Heart right ventricle (tissue), 16 donors: Measurements from ENCODE around the gene CHST15. TPM values are rescaled to one million over a fixed set of nuclear protein-coding genes. Genes with fewer than 3 reads are reported as not detected.

Experiments used
- ATAC-seq, 8 donors: fragments of 200-7000 bp; cut with Tn5 transposase; one replicate each; pipeline ENCODE4 v1.9.1; 2020; ENCODE audit warnings: mild to moderate bottlenecking in 8 of 8, moderate library complexity in 8 of 8, moderate number of reproducible peaks in 1 of 8
- DNase-seq, 2 donors: peaks; one replicate each; pipeline ENCODE4 v3.0.0-alpha.2; 2020
- H3K27ac ChIP-seq, 10 donors: fragments of 200-600 bp; sonication (generic) in 2 of 10; one replicate each; pipeline versions ENCODE4 v1.5.0 to v1.8.0; 2020 to 2022; ENCODE audit warnings: mild to moderate bottlenecking in 3 of 10
- H3K27me3 ChIP-seq, 7 donors: fragments of 200-600 bp; one replicate each; pipeline ENCODE4 v1.8.0; 2021 to 2022; ENCODE audit warnings: mild to moderate bottlenecking in 2 of 7
- H3K36me3 ChIP-seq, 9 donors: fragments of 200-600 bp; sonication (generic) in 1 of 9; one replicate each; pipeline versions ENCODE4 v1.5.0 to v1.8.0; 2020 to 2022; ENCODE audit warnings: mild to moderate bottlenecking in 2 of 9
- H3K4me1 ChIP-seq, 9 donors: fragments of 200-600 bp; sonication (generic) in 1 of 9; one replicate each; pipeline versions ENCODE4 v1.5.0 to v1.8.0; 2020 to 2022; ENCODE audit warnings: mild to moderate bottlenecking in 4 of 9
- H3K4me3 ChIP-seq, 10 donors: fragments of 200-600 bp; sonication (generic) in 2 of 10; one replicate each; pipeline versions ENCODE4 v1.5.0 to v1.8.0; 2020 to 2022; ENCODE audit warnings: mild to moderate bottlenecking in 7 of 10, moderate library complexity in 2 of 10
- H3K9me3 ChIP-seq, 11 donors: fragments of 200-600 bp in 10 of 11; sonication (generic) in 2 of 11; one replicate each; pipeline versions ENCODE4 v1.5.0 to v1.8.0; 2013 to 2022; ENCODE audit warnings: mild to moderate bottlenecking in 2 of 11, control low read depth in 1 of 11, moderate library complexity in 1 of 11
- CTCF ChIP-seq, 9 donors: fragments of 200-600 bp; sonication (generic) in 2 of 9; IDR thresholded peaks; one replicate each; pipeline versions ENCODE4 v1.5.0 to v1.8.0; 2021 to 2022; ENCODE audit warnings: antibody characterized with exemption in 9 of 9, mild to moderate bottlenecking in 5 of 9, moderate library complexity in 1 of 9
- WGBS, 2 donors: extraction: QIAGEN DNeasy Blood & Tissue Kit; methylation state at CpG; one replicate each; pipeline ENCODE4 v1.1.7; 2013; ENCODE audit warnings: inconsistent platforms in 1 of 2; 5-methylcytosine and 5-hydroxymethylcytosine counted together
- intact Hi-C, 10 donors: fragments of 100-400 bp; cut with DNase I; formaldehyde crosslinking; loops; one replicate each; pipeline versions ENCODE4 v1.11.1 to v1.14.2; 2022
- polyA plus RNA-seq, 2 donors: library from polyadenylated mRNA; stranded (reverse); fragments of 200-250 nt; gene quantifications; one replicate each; pipeline ENCODE4 v1.2.3, GENCODE V29; 2013
- total RNA-seq, 10 donors: library from RNA; stranded (reverse); fragmentation: NEBNext Ultra II Directional in 3 of 10; extraction: Animal tissue kit (Norgen Biotek cat#: 25700) in 3 of 10; gene quantifications; one replicate each; pipeline versions ENCODE4 v1.2.1 to v1.2.4, GENCODE V29; 2021 to 2023
- donor health status: Arrhythmogenic right ventricular cardiomyopathy.
- donor health status: ischemic (EF 13 %, LVEDD 7.1; RV severe dilation, severe dysfunction).
- donor health status: healthy with polysubstance abuse.
- donor health status: DM: no; HTN: yes; CAD: no.
- donor health status: DM: no; HTN: no; CAD: no.
- donor health status: ischemic (EF 25% LVEDD 6.9; RV normal size, moderate dysfunction).
- donor health status: ischemic (EF 25% LVEDD 5.7; RV mildly dilated, moderate dysfunction).
- donor health status: healthy.
- donor health status: DM: yes; HTN: yes; CAD: no.
- donor health status: Ischemic cardiomyopathy.
- donor health status: ischemic (EF 35%, LVEDD 5.7; RV mildly dilated, moderate dysfunction).
- donor health status: nonischemic (EF 11% LVEDD 7.7; RV severe dilation, severe dysfunction).
- donor health status: DM: yes; HTN: yes; CAD: no.
- donor health status: PGD.
- donor health status: ischemic (EF 29% LVEDD 5.4; RV normal size, mild dysfunction).
- donor health status: nonischemic (EF 23%, LVEDD 6.1; RV moderate dilation, normal function).

The CHST15 gene
- total and polyA plus RNA-seq, 12 donors = 1.3 to 16.7 (median 4.8) TPM

GRCh38 chr10:124044143-124044862, 49.1 kb downstream of the CHST15 start:
- peaks cover 0 to 38% (median 0%) of the 10 kb centered on the region in 9 donors for H3K4me1 ChIP-seq
- WGBS, 2 donors = 93 to 95% methylated on average over 40 of the region's 40 CpGs
- ATAC-seq (peak in 2 of 8 donors; percentile 27 to 31), DNase-seq (no peak)
- TF ChIP-seq CTCF (IDR thresholded peaks at IDR 0.05) = no peak
- peaks cover 0 to 10% (median 0%) of the 10 kb centered on the region in 11 donors for H3K9me3 ChIP-seq
- H3K4me3 ChIP-seq = no peak overlapping the region
- H3K27me3 ChIP-seq = no peaks in the 10 kb centered on the region
- intact Hi-C loops = no loop called here
- H3K27ac ChIP-seq = no peak overlapping the region
- H3K36me3 ChIP-seq = peaks cover 0 to 68% (median 0%) of the 10 kb centered on the region in 9 donors

GRCh38 chr10:124043310-124044142, 49.9 kb downstream of the CHST15 start:
- no peak for TF ChIP-seq CTCF (IDR thresholded peaks at IDR 0.05)
- H3K27me3 ChIP-seq = no peaks in the 10 kb centered on the region
- H3K9me3 ChIP-seq = peaks cover 0 to 10% (median 0%) of the 10 kb centered on the region in 11 donors
- DNase-seq (no peak), ATAC-seq (no peak)
- WGBS, 2 donors = 75 to 76% methylated on average over 12 of the region's 12 CpGs
- H3K4me3 ChIP-seq = no peak overlapping the region
- intact Hi-C loops = no loop called here
- peaks cover 0 to 46% (median 0%) of the 10 kb centered on the region in 9 donors for H3K4me1 ChIP-seq
- H3K27ac ChIP-seq = peak overlapping the region in 1 of 10 donors; percentile 40
- H3K36me3 ChIP-seq = peaks cover 0 to 68% (median 0%) of the 10 kb centered on the region in 9 donors

GRCh38 chr10:124042656-124043309, 50.6 kb downstream of the CHST15 start:
- TF ChIP-seq CTCF (IDR thresholded peaks at IDR 0.05) = no peak
- no peaks in the 10 kb centered on the region for H3K27me3 ChIP-seq
- DNase-seq = no peak
- intact Hi-C loops = no loop called here
- 69 to 71% methylated on average over 7 to 8 of the region's 8 CpGs for WGBS, 2 donors
- H3K4me1 ChIP-seq = peaks cover 0 to 51% (median 0%) of the 10 kb centered on the region in 9 donors
- peaks cover 0 to 73% (median 0%) of the 10 kb centered on the region in 9 donors for H3K36me3 ChIP-seq
- H3K27ac ChIP-seq = peak overlapping the region in 1 of 10 donors; percentile 40
- peaks cover 0 to 10% (median 0%) of the 10 kb centered on the region in 11 donors for H3K9me3 ChIP-seq
- ATAC-seq = no peak
- no peak overlapping the region for H3K4me3 ChIP-seq
